ENCODE measurements around the gene SCO2. TPM values are rescaled to one million over a fixed set of nuclear protein-coding genes. Genes with fewer than 3 reads are reported as not detected.

SCO2 gene
- total and polyA plus RNA-seq, 2 of the 13 experiments (the other 11 are each of a cell fraction or from before 2014, with no cell fraction given), result 0.32 to 3.7 TPM

- 0 out of 2 replicates have a peak, but pooled peaks have one; percentile 50 for TF ChIP-seq FOXK1 (CRISPR knock-in tag; IDR thresholded peaks at IDR 0.05; ENCODE audit: borderline replicate concordance, low read depth)
- TF ChIP-seq FLYWCH1 (CRISPR knock-in tag; IDR thresholded peaks at IDR 0.05), result no peak
- TF ChIP-seq, protein P1, sequence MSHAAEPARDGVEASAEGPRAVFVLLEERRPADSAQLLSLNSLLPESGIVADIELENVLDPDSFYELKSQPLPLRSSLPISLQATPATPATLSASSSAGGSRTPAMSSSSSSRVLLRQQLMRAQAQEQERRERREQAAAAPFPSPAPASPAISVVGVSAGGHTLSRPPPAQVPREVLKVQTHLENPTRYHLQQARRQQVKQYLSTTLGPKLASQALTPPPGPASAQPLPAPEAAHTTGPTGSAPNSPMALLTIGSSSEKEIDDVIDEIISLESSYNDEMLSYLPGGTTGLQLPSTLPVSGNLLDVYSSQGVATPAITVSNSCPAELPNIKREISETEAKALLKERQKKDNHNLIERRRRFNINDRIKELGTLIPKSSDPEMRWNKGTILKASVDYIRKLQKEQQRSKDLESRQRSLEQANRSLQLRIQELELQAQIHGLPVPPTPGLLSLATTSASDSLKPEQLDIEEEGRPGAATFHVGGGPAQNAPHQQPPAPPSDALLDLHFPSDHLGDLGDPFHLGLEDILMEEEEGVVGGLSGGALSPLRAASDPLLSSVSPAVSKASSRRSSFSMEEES (CRISPR knock-in tag; IDR thresholded peaks at IDR 0.05), result 0 out of 2 replicates have a peak, but pooled peaks have one; percentile 35
- TF ChIP-seq HHEX (CRISPR knock-in tag; IDR thresholded peaks at IDR 0.05), result no peak
- no peak for TF ChIP-seq PLRG1 (conservative IDR thresholded peaks at IDR 0.05)
- TF ChIP-seq ZBTB49 (CRISPR knock-in tag; IDR thresholded peaks at IDR 0.05; ENCODE audit: borderline replicate concordance), result no peak
- TF ChIP-seq ZNF569 (CRISPR knock-in tag; IDR thresholded peaks at IDR 0.05; ENCODE audit: borderline replicate concordance), result no peak
- TF ChIP-seq, protein P2, sequence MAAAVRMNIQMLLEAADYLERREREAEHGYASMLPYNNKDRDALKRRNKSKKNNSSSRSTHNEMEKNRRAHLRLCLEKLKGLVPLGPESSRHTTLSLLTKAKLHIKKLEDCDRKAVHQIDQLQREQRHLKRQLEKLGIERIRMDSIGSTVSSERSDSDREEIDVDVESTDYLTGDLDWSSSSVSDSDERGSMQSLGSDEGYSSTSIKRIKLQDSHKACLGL (CRISPR knock-in tag; IDR thresholded peaks at IDR 0.05), result no peak; the same call in 1 of the 2 replicates
- peak; percentile 94 for TF ChIP-seq ZSCAN25 (CRISPR knock-in tag; IDR thresholded peaks at IDR 0.05)
- peak; percentile 30 for TF ChIP-seq CREB1 (IDR thresholded peaks at IDR 0.05)
- TF ChIP-seq CREB1 (CRISPR knock-in tag; IDR thresholded peaks at IDR 0.05), result peak; percentile 56; the same call in 1 of the 2 replicates
- TF ChIP-seq ZC3H13 (CRISPR knock-in tag; IDR thresholded peaks at IDR 0.05), result no peak; the same call in 1 of the 2 replicates
- no peak for TF ChIP-seq SRSF9 (IDR thresholded peaks at IDR 0.05; ENCODE audit: borderline replicate concordance, insufficient read depth, low read depth, low read length, poor library complexity, severe bottlenecking)
- no peak for TF ChIP-seq ZNF567 (CRISPR knock-in tag; IDR thresholded peaks at IDR 0.05; ENCODE audit: borderline replicate concordance)
- TF ChIP-seq SKIL (CRISPR knock-in tag; IDR thresholded peaks at IDR 0.05; ENCODE audit: borderline replicate concordance), result no peak
- no peak for TF ChIP-seq TBX3 (IDR thresholded peaks at IDR 0.05; ENCODE audit: borderline replicate concordance)
- no peak for TF ChIP-seq BRD4 (CRISPR knock-in tag; IDR thresholded peaks at IDR 0.05)
- no peak for TF ChIP-seq MAFG (CRISPR knock-in tag; IDR thresholded peaks at IDR 0.05)
- peak; percentile 84 to 88 for TF ChIP-seq HMGXB4 (CRISPR knock-in tag; IDR thresholded peaks at IDR 0.05; ENCODE audit: borderline replicate concordance in 1 of 2, low read depth in 1 of 2)
- TF ChIP-seq FOXA3 (CRISPR knock-in tag; IDR thresholded peaks at IDR 0.05), result peak; percentile 21; the same call in 1 of the 2 replicates
Measured at GRCh38 chr22:50562523-50563412, 37.4 kb upstream of the SCO2 start, which contains the start of gene SYCE3 (continued).

Measured in HepG2 (cell line).